CD4-positive, CD25-positive, alpha-beta regulatory T cell (primary cell): Measurements from ENCODE around the gene IL1RAPL1. TPM values are rescaled to one million over a fixed set of nuclear protein-coding genes. Genes with fewer than 3 reads are reported as not detected.

Source experiments
- ATAC-seq, 2 donors: fragments of 150-1000 bp; cut with Tn5 transposase; one replicate each; pipeline ENCODE4 v1.10.0; 2021; ENCODE audit warnings: low read depth in 2 of 2, moderate number of reproducible peaks in 2 of 2, moderate library complexity in 1 of 2
- DNase-seq, 3 donors: peaks; one replicate each; pipeline versions ENCODE4 v3.0.0 to v3.0.0-alpha.2; 2012 to 2022; ENCODE audit warnings: mixed read lengths in 1 of 3
- H3K27ac ChIP-seq: one replicate; pipeline ENCODE4 v1.7.0; 2013; ENCODE audit warnings: mild to moderate bottlenecking, low read length; ENCODE audit not compliant: insufficient read depth, poor library complexity, severe bottlenecking
- H3K27me3 ChIP-seq: one replicate; pipeline ENCODE4 v1.7.0; 2013; ENCODE audit warnings: low read length; ENCODE audit not compliant: control insufficient read depth, insufficient read depth
- H3K36me3 ChIP-seq: one replicate; pipeline ENCODE4 v1.7.0; 2013; ENCODE audit warnings: mild to moderate bottlenecking, low read length, moderate library complexity; ENCODE audit not compliant: control insufficient read depth, insufficient read depth
- H3K4me1 ChIP-seq: 2 replicates; pipeline ENCODE4 v1.7.0; 2013; ENCODE audit warnings: mild to moderate bottlenecking, low read length; ENCODE audit not compliant: insufficient read depth, control insufficient read depth, poor library complexity, severe bottlenecking
- H3K4me3 ChIP-seq: one replicate; pipeline ENCODE4 v1.7.0; 2013; ENCODE audit warnings: low read depth, mild to moderate bottlenecking, low read length, moderate library complexity
- H3K9me3 ChIP-seq, 2 experiments: 1 replicate in 1 of 2; 2 replicates in 1 of 2; pipeline ENCODE4 v1.7.0; 2013; ENCODE audit warnings: low read length in 2 of 2, mild to moderate bottlenecking in 1 of 2, moderate library complexity in 1 of 2; ENCODE audit not compliant: control insufficient read depth in 2 of 2
- H3K27ac Mint-ChIP-seq, 3 donors: one replicate each; pipeline ENCODE4 v1.8.0; 2020 to 2022; ENCODE audit warnings: mild to moderate bottlenecking in 3 of 3, mixed read lengths in 3 of 3, moderate library complexity in 2 of 3
- H3K27me3 Mint-ChIP-seq: one replicate; pipeline ENCODE4 v1.8.0; 2022; ENCODE audit warnings: mild to moderate bottlenecking, mixed read lengths
- H3K36me3 Mint-ChIP-seq: one replicate; pipeline ENCODE4 v1.8.0; 2020; ENCODE audit warnings: mixed read lengths
- H3K4me1 Mint-ChIP-seq, 4 donors: one replicate each; pipeline ENCODE4 v1.8.0; 2020 to 2022; ENCODE audit warnings: mixed read lengths in 4 of 4, mild to moderate bottlenecking in 1 of 4
- H3K4me3 Mint-ChIP-seq, 4 donors: one replicate each; pipeline ENCODE4 v1.8.0; 2020 to 2022; ENCODE audit warnings: mild to moderate bottlenecking in 4 of 4, mixed read lengths in 4 of 4, moderate library complexity in 3 of 4
- H3K9me3 Mint-ChIP-seq, 7 donors: one replicate each; pipeline ENCODE4 v1.8.0; 2020 to 2022; ENCODE audit warnings: mixed read lengths in 7 of 7, mild to moderate bottlenecking in 3 of 7, moderate library complexity in 2 of 7
- polyA plus RNA-seq, 4 donors: library from polyadenylated mRNA; unstranded; fragments of 300-500 nt; fragmentation: Illumina TruSeq; gene quantifications; one replicate each; pipeline ENCODE4 v1.2.3, GENCODE V29; 2021
- total RNA-seq: library from RNA; stranded (reverse); gene quantifications from one replicate; pipeline ENCODE4 v1.2.3, GENCODE V29; 2022

The IL1RAPL1 gene
- total and polyA plus RNA-seq, 5 donors from 2014 or later, result not detected

- Mint-ChIP-seq H3K4me1 (no peaks in the 10 kb centered on the region), H3K27ac (no peak overlapping the region), H3K9me3 (peaks cover 0 to 4% (median 0%) of the 10 kb centered on the region in 7 donors), H3K36me3 (no peaks in the 10 kb centered on the region), H3K4me3 (no peak overlapping the region), H3K27me3 (no peaks in the 10 kb centered on the region)
- no peak overlapping the region for H3K27ac ChIP-seq
- no peaks in the 10 kb centered on the region for H3K36me3 ChIP-seq
- no peaks in the 10 kb centered on the region for H3K9me3 ChIP-seq
- no peaks in the 10 kb centered on the region for H3K27me3 ChIP-seq
- no peaks in the 10 kb centered on the region for H3K4me1 ChIP-seq
- no peak overlapping the region for H3K4me3 ChIP-seq
- ATAC-seq (no peak), DNase-seq (no peak)
Measured at GRCh38 chrX:29941287-29941686, 1354.0 kb downstream of the IL1RAPL1 start.

DNA sequence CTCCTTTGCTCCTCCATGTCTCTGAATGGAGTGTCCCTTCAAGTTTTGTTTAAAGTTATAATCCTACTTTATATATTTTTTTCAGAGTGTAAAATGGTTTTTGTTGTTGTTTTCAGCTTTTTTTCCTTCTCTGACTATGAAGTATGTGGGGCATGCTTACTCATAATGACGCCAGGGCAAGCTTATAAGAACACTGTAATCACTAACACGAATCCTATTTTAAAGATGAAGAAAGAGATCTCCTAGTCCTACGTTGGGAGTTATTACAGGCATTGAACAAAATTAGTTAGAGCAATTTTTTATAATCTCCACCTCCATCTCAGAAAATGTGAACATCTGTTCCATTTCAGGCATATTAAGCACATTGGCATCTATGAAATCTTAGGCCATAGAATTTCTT is 1360.0 kb downstream of the IL1RAPL1 start:
- no peaks in the 10 kb centered on the region for H3K9me3 ChIP-seq
- Mint-ChIP-seq H3K9me3 (peaks cover 0 to 7% (median 0%) of the 10 kb centered on the region in 7 donors), H3K27ac (no peak overlapping the region), H3K4me1 (no peaks in the 10 kb centered on the region), H3K4me3 (no peak overlapping the region), H3K36me3 (no peaks in the 10 kb centered on the region), H3K27me3 (no peaks in the 10 kb centered on the region)
- no peak for DNase-seq
- H3K27me3 ChIP-seq, result no peaks in the 10 kb centered on the region
- no peak overlapping the region for H3K4me3 ChIP-seq
- H3K36me3 ChIP-seq, result no peaks in the 10 kb centered on the region
- H3K4me1 ChIP-seq, result no peaks in the 10 kb centered on the region
- no peak for ATAC-seq
- no peak overlapping the region for H3K27ac ChIP-seq

GRCh38 chrX:29948653-29949052 is 1361.4 kb downstream of the IL1RAPL1 start:
- no peaks in the 10 kb centered on the region for H3K36me3 ChIP-seq
- no peaks in the 10 kb centered on the region for H3K4me1 Mint-ChIP-seq
- H3K36me3 Mint-ChIP-seq, result no peaks in the 10 kb centered on the region
- no peak overlapping the region for H3K27ac Mint-ChIP-seq
- H3K4me3 Mint-ChIP-seq, result no peak overlapping the region
- no peak for ATAC-seq
- H3K9me3 Mint-ChIP-seq, result peaks cover 0 to 7% (median 2%) of the 10 kb centered on the region in 7 donors
- H3K4me1 ChIP-seq, result no peaks in the 10 kb centered on the region
- H3K9me3 ChIP-seq, result no peaks in the 10 kb centered on the region
- no peak for DNase-seq
- no peaks in the 10 kb centered on the region for H3K27me3 ChIP-seq
- no peak overlapping the region for H3K4me3 ChIP-seq
- H3K27ac ChIP-seq, result no peak overlapping the region
- no peaks in the 10 kb centered on the region for H3K27me3 Mint-ChIP-seq

DNA sequence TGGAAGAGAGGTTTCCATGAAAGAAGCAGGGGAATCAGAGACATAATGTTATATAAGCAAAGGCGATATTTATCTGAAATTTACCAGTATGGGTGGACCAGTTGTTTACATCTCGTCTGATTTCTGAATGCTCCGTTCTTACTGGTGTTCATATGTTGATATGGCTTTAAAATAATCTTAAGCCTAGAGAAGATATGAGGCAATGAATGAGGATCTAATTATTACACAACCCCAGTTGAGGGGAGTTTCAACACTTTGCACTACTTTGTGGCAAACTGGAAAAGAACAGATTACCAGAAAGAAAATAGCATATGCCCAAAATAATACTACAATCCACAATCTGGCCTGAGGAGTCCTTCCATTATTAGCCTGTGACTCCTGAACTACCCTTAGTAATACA is 1364.8 kb downstream of the IL1RAPL1 start:
- H3K4me3 ChIP-seq, result no peak overlapping the region
- no peaks in the 10 kb centered on the region for H3K4me1 Mint-ChIP-seq
- no peaks in the 10 kb centered on the region for H3K27me3 Mint-ChIP-seq
- no peaks in the 10 kb centered on the region for H3K27me3 ChIP-seq
- ATAC-seq (no peak), DNase-seq (no peak)
- no peaks in the 10 kb centered on the region for H3K9me3 ChIP-seq
- no peaks in the 10 kb centered on the region for H3K36me3 Mint-ChIP-seq
- peaks cover 0 to 7% (median 2%) of the 10 kb centered on the region in 7 donors for H3K9me3 Mint-ChIP-seq
- no peak overlapping the region for H3K4me3 Mint-ChIP-seq
- no peak overlapping the region for H3K27ac ChIP-seq
- no peaks in the 10 kb centered on the region for H3K4me1 ChIP-seq
- H3K27ac Mint-ChIP-seq, result no peak overlapping the region
- H3K36me3 ChIP-seq, result no peaks in the 10 kb centered on the region

DNA sequence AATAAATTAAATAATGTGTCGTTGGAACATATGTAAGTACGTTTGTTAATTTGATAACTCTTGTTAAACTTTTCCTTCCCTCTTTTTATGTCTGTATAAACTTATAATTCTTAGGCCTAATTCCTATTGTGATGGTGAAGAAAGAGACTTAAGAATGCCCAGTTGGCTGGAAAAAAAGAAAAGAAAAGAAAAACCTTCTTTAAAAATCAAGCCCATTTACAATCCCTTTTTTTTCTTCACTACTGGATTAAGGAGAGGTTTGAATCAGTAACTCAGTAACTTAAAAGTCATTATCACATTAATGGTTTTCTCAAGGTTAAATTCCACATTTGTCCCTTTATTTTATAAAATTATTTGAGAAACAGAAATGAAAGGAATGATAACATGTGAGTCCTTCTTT is 1374.8 kb downstream of the IL1RAPL1 start:
- Mint-ChIP-seq H3K36me3 (no peaks in the 10 kb centered on the region), H3K9me3 (peaks cover 0 to 6% (median 1%) of the 10 kb centered on the region in 7 donors), H3K27me3 (no peaks in the 10 kb centered on the region), H3K4me1 (no peaks in the 10 kb centered on the region), H3K4me3 (no peak overlapping the region), H3K27ac (no peak overlapping the region)
- H3K36me3 ChIP-seq, result no peaks in the 10 kb centered on the region
- H3K9me3 ChIP-seq, result no peaks in the 10 kb centered on the region
- no peak for ATAC-seq
- H3K4me3 ChIP-seq, result no peak overlapping the region
- no peak for DNase-seq
- no peaks in the 10 kb centered on the region for H3K27me3 ChIP-seq
- no peaks in the 10 kb centered on the region for H3K4me1 ChIP-seq
- H3K27ac ChIP-seq, result no peak overlapping the region

GRCh38 chrX:29965634-29966033 is 1378.4 kb downstream of the IL1RAPL1 start:
- H3K27ac ChIP-seq, result no peak overlapping the region
- H3K9me3 ChIP-seq, result no peaks in the 10 kb centered on the region
- no peaks in the 10 kb centered on the region for H3K4me1 Mint-ChIP-seq
- no peak for ATAC-seq
- DNase-seq, result no peak
- H3K27me3 Mint-ChIP-seq, result no peaks in the 10 kb centered on the region
- peaks cover 0 to 5% (median 0%) of the 10 kb centered on the region in 7 donors for H3K9me3 Mint-ChIP-seq
- no peak overlapping the region for H3K4me3 ChIP-seq
- no peak overlapping the region for H3K27ac Mint-ChIP-seq
- H3K4me3 Mint-ChIP-seq, result no peak overlapping the region
- H3K27me3 ChIP-seq, result no peaks in the 10 kb centered on the region
- no peaks in the 10 kb centered on the region for H3K36me3 Mint-ChIP-seq
- H3K4me1 ChIP-seq, result no peaks in the 10 kb centered on the region
- no peaks in the 10 kb centered on the region for H3K36me3 ChIP-seq

DNA sequence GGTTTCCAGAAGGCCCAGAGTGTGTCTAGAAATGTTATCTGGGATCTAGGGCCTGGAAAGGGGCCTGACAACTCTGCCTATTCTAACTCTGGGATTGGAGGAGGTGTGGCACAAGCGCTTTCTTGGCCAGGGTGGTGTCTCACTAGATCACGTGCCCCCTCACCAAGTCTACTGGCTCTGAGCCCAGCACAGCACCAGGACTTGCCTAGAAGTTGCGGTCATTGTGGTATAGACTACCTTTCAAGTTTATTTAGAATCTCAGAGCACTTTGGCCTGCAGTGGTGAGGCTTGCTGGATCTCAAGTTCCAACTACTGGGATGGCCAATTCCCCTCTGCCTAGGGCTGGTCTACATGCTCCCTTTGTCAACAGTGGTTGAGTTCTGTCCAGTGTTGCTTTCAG is 1404.8 kb downstream of the IL1RAPL1 start:
- no peak overlapping the region for H3K27ac Mint-ChIP-seq
- no peak overlapping the region for H3K4me3 Mint-ChIP-seq
- ATAC-seq, result no peak
- no peak for DNase-seq
- no peak overlapping the region for H3K4me3 ChIP-seq
- H3K4me1 ChIP-seq, result no peaks in the 10 kb centered on the region
- peaks cover 0 to 9% (median 5%) of the 10 kb centered on the region in 7 donors for H3K9me3 Mint-ChIP-seq
- no peaks in the 10 kb centered on the region for H3K9me3 ChIP-seq
- H3K4me1 Mint-ChIP-seq, result no peaks in the 10 kb centered on the region
- H3K27me3 ChIP-seq, result no peaks in the 10 kb centered on the region
- H3K36me3 ChIP-seq, result no peaks in the 10 kb centered on the region
- no peak overlapping the region for H3K27ac ChIP-seq
- no peaks in the 10 kb centered on the region for H3K36me3 Mint-ChIP-seq
- peaks cover 4% of the 10 kb centered on the region for H3K27me3 Mint-ChIP-seq

- no peak overlapping the region for H3K27ac Mint-ChIP-seq
- no peak for DNase-seq
- peaks cover 2 to 9% (median 4%) of the 10 kb centered on the region in 7 donors for H3K9me3 Mint-ChIP-seq
- no peaks in the 10 kb centered on the region for H3K4me1 Mint-ChIP-seq
- Histone ChIP-seq H3K4me1 (no peaks in the 10 kb centered on the region), H3K4me3 (no peak overlapping the region), H3K9me3 (no peaks in the 10 kb centered on the region), H3K27ac (no peak overlapping the region), H3K36me3 (no peaks in the 10 kb centered on the region), H3K27me3 (no peaks in the 10 kb centered on the region)
- H3K4me3 Mint-ChIP-seq, result no peak overlapping the region
- no peaks in the 10 kb centered on the region for H3K27me3 Mint-ChIP-seq
- no peak for ATAC-seq
- H3K36me3 Mint-ChIP-seq, result no peaks in the 10 kb centered on the region
Measured at GRCh38 chrX:30005813-30006212, 1418.6 kb downstream of the IL1RAPL1 start.
